GM12878 (cell line): Measurements from ENCODE around the gene ZKSCAN1. TPM values are rescaled to one million over a fixed set of nuclear protein-coding genes. Genes with fewer than 3 reads are reported as not detected.

ENCODE experiments used
- ATAC-seq: fragments of 200-7000 bp; cut with Tn5 transposase; 3 replicates; pipeline ENCODE4 v1.9.1; 2020; ENCODE audit warnings: mild to moderate bottlenecking, moderate library complexity
- BruUV-seq: library from RNA; stranded (reverse); fragments of 400-500 nt; replicated peaks from 2 replicates; lab custom pipeline; 2021; lab: Mats Ljungman, UMichigan
- CTCF ChIA-PET: fragments of 300-600 bp; sonication (Branson Sonifier 250); formaldehyde crosslinking; extraction: SDS; loops from one replicate; lab custom pipeline; 2021; ENCODE audit warnings: inconsistent platforms; lab: Yijun Ruan, JAX
- POLR2A ChIA-PET: fragments of 350-600 bp; formaldehyde crosslinking; extraction: SDS; loops from one replicate; lab custom pipeline; 2021; ENCODE audit warnings: inconsistent platforms; lab: Charles Lee
- RAD21 ChIA-PET: fragments of 300-600 bp; sonication (Branson Sonifier 250); formaldehyde crosslinking; loops from one replicate; lab custom pipeline; 2023; ENCODE audit warnings: antibody characterized with exemption; ENCODE audit not compliant: unreplicated experiment; lab: Charles Lee
- SMC1A ChIA-PET: fragments of 300-600 bp; sonication (Branson Sonifier 250); formaldehyde crosslinking; loops from one replicate; lab custom pipeline; 2023; ENCODE audit not compliant: unreplicated experiment, uncharacterized antibody; lab: Charles Lee
- DNase-seq: peaks from one replicate; pipeline ENCODE4 v3.0.0-alpha.2; 2011; ENCODE audit warnings: low read depth, low spot score
- FAIRE-seq: peaks from 3 replicates; lab custom pipeline; 2011; peaks lifted over from hg19 to GRCh38; lab: Jason Lieb, UNC
- H2AFZ ChIP-seq: 2 replicates; pipeline ENCODE4 v1.6.0; 2011; ENCODE audit warnings: low read depth, low read length, control low read depth; ENCODE audit not compliant: control insufficient read depth
- H3K27ac ChIP-seq: 2 replicates; pipeline ENCODE4 v1.5.1; 2011; ENCODE audit warnings: control low read depth; ENCODE audit not compliant: control insufficient read depth, insufficient read depth
- H3K27me3 ChIP-seq, 2 experiments: replicated peaks in 1 of 2; 2 replicates each; pipeline versions ENCODE4 v1.6.0 to v1.6.1; 2011; ENCODE audit warnings: low read length in 1 of 2; ENCODE audit not compliant: control insufficient read depth in 2 of 2, insufficient read depth in 2 of 2
- H3K36me3 ChIP-seq, 2 experiments: 2 replicates each; pipeline ENCODE4 v1.5.1; 2011; ENCODE audit warnings: low read length in 1 of 2; ENCODE audit not compliant: control insufficient read depth in 2 of 2, insufficient read depth in 2 of 2
- H3K4me1 ChIP-seq: 2 replicates; pipeline ENCODE4 v1.6.1; 2011; ENCODE audit warnings: mild to moderate bottlenecking, low read length, moderate library complexity, mixed read lengths; ENCODE audit not compliant: control insufficient read depth, insufficient read depth
- H3K4me2 ChIP-seq: 2 replicates; pipeline ENCODE4 v1.6.0; 2011; ENCODE audit warnings: control low read depth; ENCODE audit not compliant: control insufficient read depth, insufficient read depth
- H3K4me3 ChIP-seq: fragments of 200-600 bp; sonication (generic); 2 replicates; pipeline ENCODE4 v1.5.1; 2016
- H3K79me2 ChIP-seq: 2 replicates; pipeline ENCODE4 v1.6.0; 2011; ENCODE audit warnings: low read length; ENCODE audit not compliant: control insufficient read depth, insufficient read depth
- H3K9ac ChIP-seq: 2 replicates; pipeline ENCODE4 v1.8.0; 2011; ENCODE audit warnings: low read length, control low read depth, mixed read lengths; ENCODE audit not compliant: control insufficient read depth, insufficient read depth
- H3K9me3 ChIP-seq: replicated peaks from 3 replicates; pipeline ENCODE4 v1.5.1; 2011; ENCODE audit warnings: mild to moderate bottlenecking, low read length; ENCODE audit not compliant: control insufficient read depth, insufficient read depth
- H4K20me1 ChIP-seq: 2 replicates; pipeline ENCODE4 v1.6.0; 2011; ENCODE audit not compliant: control insufficient read depth, insufficient read depth
- BACH1 ChIP-seq: fragments of 450-650 bp; IDR thresholded peaks from 2 replicates; pipeline ENCODE4 v1.6.1; 2017; ENCODE audit warnings: mild to moderate bottlenecking, borderline replicate concordance
- CHD2 ChIP-seq: IDR thresholded peaks from 2 replicates; pipeline ENCODE4 v1.6.1; 2011; ENCODE audit warnings: low read depth, low read length, improper control_type of control experiment, borderline replicate concordance
- EZH2 ChIP-seq: IDR thresholded peaks from 2 replicates; pipeline ENCODE4 v1.6.1; 2012; ENCODE audit warnings: low read depth, mild to moderate bottlenecking, control low read depth, inconsistent platforms, low read length, borderline replicate concordance; ENCODE audit not compliant: control insufficient read depth
- IRF4 ChIP-seq: IDR thresholded peaks from 2 replicates; pipeline ENCODE4 v1.6.1; 2011; ENCODE audit warnings: low read depth, low read length
- NFIC ChIP-seq: IDR thresholded peaks from 2 replicates; pipeline ENCODE4 v1.6.1; 2012; ENCODE audit warnings: low read depth, mild to moderate bottlenecking, inconsistent platforms, low read length, moderate library complexity
- NFXL1 ChIP-seq: fragments of 450-650 bp; IDR thresholded peaks from 2 replicates; pipeline ENCODE4 v1.6.1; 2017; ENCODE audit warnings: antibody characterized with exemption, mild to moderate bottlenecking, borderline replicate concordance
- NRF1 ChIP-seq: conservative IDR thresholded peaks from 2 replicates; pipeline ENCODE4 v1.6.1; 2011; ENCODE audit warnings: mild to moderate bottlenecking, low read depth, low read length, improper control_type of control experiment
- PAX8 ChIP-seq: fragments of 450-650 bp; IDR thresholded peaks from 2 replicates; pipeline ENCODE4 v1.6.1; 2017; ENCODE audit warnings: mild to moderate bottlenecking, moderate library complexity
- POU2F2 ChIP-seq: IDR thresholded peaks from 3 replicates; pipeline ENCODE4 v1.6.1; 2011; ENCODE audit warnings: low read depth, mild to moderate bottlenecking, low read length, borderline replicate concordance
- RB1 ChIP-seq: fragments of 450-650 bp; formaldehyde crosslinking; IDR thresholded peaks from 2 replicates; pipeline ENCODE4 v1.6.1; 2017; ENCODE audit warnings: mild to moderate bottlenecking, borderline replicate concordance
- SPI1 ChIP-seq: IDR thresholded peaks from 2 replicates; pipeline ENCODE4 v1.6.1; 2011; ENCODE audit warnings: low read depth, mild to moderate bottlenecking, low read length, moderate library complexity, borderline replicate concordance; ENCODE audit not compliant: insufficient read depth
- SRF ChIP-seq, 2 experiments: IDR thresholded peaks; 2 replicates each; pipeline ENCODE4 v1.6.1; 2011; ENCODE audit warnings: low read depth in 2 of 2, low read length in 2 of 2, mild to moderate bottlenecking in 1 of 2, moderate library complexity in 1 of 2
- TAF1 ChIP-seq: IDR thresholded peaks from 2 replicates; pipeline ENCODE4 v1.6.1; 2011; ENCODE audit warnings: mild to moderate bottlenecking, low read depth, low read length, borderline replicate concordance
- TBL1XR1 ChIP-seq: IDR thresholded peaks from 2 replicates; pipeline ENCODE4 v1.6.1; 2012; ENCODE audit warnings: low read depth, low read length, improper control_type of control experiment
- TCF12 ChIP-seq: IDR thresholded peaks from 2 replicates; pipeline ENCODE4 v1.6.1; 2011; ENCODE audit warnings: low read depth, mild to moderate bottlenecking, low read length
- ZNF384 ChIP-seq: IDR thresholded peaks from 2 replicates; pipeline ENCODE4 v1.6.1; 2012; ENCODE audit warnings: low read depth, mild to moderate bottlenecking, low read length, improper control_type of control experiment, borderline replicate concordance
- ZSCAN29 ChIP-seq: fragments of 450-650 bp; IDR thresholded peaks from 2 replicates; pipeline ENCODE4 v1.6.1; 2017; ENCODE audit warnings: mild to moderate bottlenecking, moderate library complexity
- WGBS: methylation state at CpG from one replicate; pipeline ENCODE4 v1.1.6; 2016; ENCODE audit warnings: low lambda C conversion rate; ENCODE audit not compliant: insufficient replicate concordance, insufficient coverage; ENCODE audit errors: missing lambda C conversion rate; 5-methylcytosine and 5-hydroxymethylcytosine counted together
- in situ Hi-C: fragments of 300-500 bp; cut with MboI; formaldehyde crosslinking; loops from 9 replicates; pipeline ENCODE4 v1.14.3; 2018; ENCODE audit warnings: mixed read lengths
- intact Hi-C: fragments of 100-400 bp; cut with micrococcal nuclease; formaldehyde crosslinking; loops from one replicate; pipeline ENCODE4 v1.14.2; 2022; ENCODE audit not compliant: unreplicated experiment
- polyA plus RNA-seq, 11 experiments: library from polyadenylated mRNA; depleted of rRNA in 4 of 11; unstranded in 6 of 11; stranded (reverse) in 5 of 11; fragments of >200 nt; fragmentation: Nextera tagmentation in 4 of 11; fragmentation: Illumina TruSeq in 1 of 11; extraction: Ambion mirVana in 4 of 11; extraction: Trizol in 1 of 11; gene quantifications; 1 replicate in 1 of 11; 2 replicates in 10 of 11; pipeline versions ENCODE4 v1.2.1 to v1.2.3, GENCODE V29; 2011 to 2016; ENCODE audit warnings: inconsistent platforms in 2 of 11, missing spikeins in 2 of 11, low read depth in 1 of 11
- total RNA-seq, 4 experiments: library from RNA; depleted of rRNA in 3 of 4; stranded (reverse); fragments of >200 nt in 3 of 4; fragmentation: Illumina TruSeq in 1 of 4; extraction: Trizol in 1 of 4; gene quantifications; 2 replicates each; pipeline versions ENCODE4 v1.2.1 to v1.2.3, GENCODE V29; 2013 to 2021
- TF ChIP-seq, protein P1 (sequence below): fragments of 450-650 bp; IDR thresholded peaks from 2 replicates; pipeline ENCODE4 v1.6.1; 2017; ENCODE audit warnings: antibody characterized with exemption, mild to moderate bottlenecking, moderate library complexity
- TF ChIP-seq, protein P2 (sequence below): fragments of 450-650 bp; formaldehyde crosslinking; IDR thresholded peaks from 2 replicates; pipeline ENCODE4 v1.5.0; 2022; ENCODE audit warnings: mild to moderate bottlenecking, missing genetic modification characterization
- TF ChIP-seq, protein P3 (sequence below): IDR thresholded peaks from 2 replicates; pipeline ENCODE4 v1.6.1; 2012; ENCODE audit warnings: low read depth, low read length, improper control_type of control experiment

Gene ZKSCAN1
- total and polyA plus RNA-seq, 10 of the 15 experiments (the other 5 are each of a cell fraction or from before 2014, with no cell fraction given), result 3.2 to 34.4 (median 18.1) TPM

DNA sequence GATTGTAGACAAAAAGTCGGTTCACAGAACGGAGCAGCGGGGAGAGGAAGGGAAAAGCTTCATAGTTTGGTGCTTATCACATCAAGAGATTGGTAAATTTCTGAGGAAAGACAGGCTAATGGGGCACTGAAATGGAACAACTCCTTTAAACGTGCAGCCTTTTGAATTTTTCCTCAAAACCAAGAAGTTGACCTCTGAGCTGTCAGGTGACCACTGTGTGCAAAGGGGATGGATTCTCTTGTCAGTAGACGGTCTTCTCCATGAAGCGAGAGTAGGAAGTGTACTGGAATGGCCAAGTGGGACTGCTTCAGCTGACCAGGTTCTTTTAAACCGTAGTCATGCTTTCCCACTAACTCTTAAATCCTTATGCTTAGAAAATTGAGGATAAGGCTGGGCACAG, 22.9 kb downstream of the ZKSCAN1 start:
- ChIA-PET RAD21 (no interaction called here), CTCF (interaction anchor here (1.0 to 1.4 kb wide), 2 partner anchors 23 to 44 kb away, joined by 3 read pairs; no protein-coding TSS in a partner anchor), POLR2A (no interaction called here), SMC1A (no interaction called here)
- DNase-seq, result no peak
- no peak for FAIRE-seq
- ATAC-seq, result no peak
- H3K4me1 ChIP-seq, result no peaks in the 10 kb centered on the region
- no peaks in the 10 kb centered on the region for H4K20me1 ChIP-seq
- H3K27me3 ChIP-seq, result no peaks in the 10 kb centered on the region
- no peak overlapping the region for H3K27ac ChIP-seq
- BruUV-seq, result no TSS peak
- H3K9me3 ChIP-seq, result no peaks in the 10 kb centered on the region; the same call in 2 of the 3 replicates
- in situ Hi-C loops, result no loop called here
- WGBS, result 96% methylated on average over 7 of the region's 7 CpGs
- H2AFZ ChIP-seq, result no peak overlapping the region
- H3K4me2 ChIP-seq, result no peak overlapping the region
- TF ChIP-seq BACH1, result no peak
- TF ChIP-seq, protein P1, sequence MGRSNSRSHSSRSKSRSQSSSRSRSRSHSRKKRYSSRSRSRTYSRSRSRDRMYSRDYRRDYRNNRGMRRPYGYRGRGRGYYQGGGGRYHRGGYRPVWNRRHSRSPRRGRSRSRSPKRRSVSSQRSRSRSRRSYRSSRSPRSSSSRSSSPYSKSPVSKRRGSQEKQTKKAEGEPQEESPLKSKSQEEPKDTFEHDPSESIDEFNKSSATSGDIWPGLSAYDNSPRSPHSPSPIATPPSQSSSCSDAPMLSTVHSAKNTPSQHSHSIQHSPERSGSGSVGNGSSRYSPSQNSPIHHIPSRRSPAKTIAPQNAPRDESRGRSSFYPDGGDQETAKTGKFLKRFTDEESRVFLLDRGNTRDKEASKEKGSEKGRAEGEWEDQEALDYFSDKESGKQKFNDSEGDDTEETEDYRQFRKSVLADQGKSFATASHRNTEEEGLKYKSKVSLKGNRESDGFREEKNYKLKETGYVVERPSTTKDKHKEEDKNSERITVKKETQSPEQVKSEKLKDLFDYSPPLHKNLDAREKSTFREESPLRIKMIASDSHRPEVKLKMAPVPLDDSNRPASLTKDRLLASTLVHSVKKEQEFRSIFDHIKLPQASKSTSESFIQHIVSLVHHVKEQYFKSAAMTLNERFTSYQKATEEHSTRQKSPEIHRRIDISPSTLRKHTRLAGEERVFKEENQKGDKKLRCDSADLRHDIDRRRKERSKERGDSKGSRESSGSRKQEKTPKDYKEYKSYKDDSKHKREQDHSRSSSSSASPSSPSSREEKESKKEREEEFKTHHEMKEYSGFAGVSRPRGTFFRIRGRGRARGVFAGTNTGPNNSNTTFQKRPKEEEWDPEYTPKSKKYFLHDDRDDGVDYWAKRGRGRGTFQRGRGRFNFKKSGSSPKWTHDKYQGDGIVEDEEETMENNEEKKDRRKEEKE, result no peak
- TF ChIP-seq ZSCAN29, result no peak
- no peak for TF ChIP-seq SPI1
- TF ChIP-seq, protein P2, sequence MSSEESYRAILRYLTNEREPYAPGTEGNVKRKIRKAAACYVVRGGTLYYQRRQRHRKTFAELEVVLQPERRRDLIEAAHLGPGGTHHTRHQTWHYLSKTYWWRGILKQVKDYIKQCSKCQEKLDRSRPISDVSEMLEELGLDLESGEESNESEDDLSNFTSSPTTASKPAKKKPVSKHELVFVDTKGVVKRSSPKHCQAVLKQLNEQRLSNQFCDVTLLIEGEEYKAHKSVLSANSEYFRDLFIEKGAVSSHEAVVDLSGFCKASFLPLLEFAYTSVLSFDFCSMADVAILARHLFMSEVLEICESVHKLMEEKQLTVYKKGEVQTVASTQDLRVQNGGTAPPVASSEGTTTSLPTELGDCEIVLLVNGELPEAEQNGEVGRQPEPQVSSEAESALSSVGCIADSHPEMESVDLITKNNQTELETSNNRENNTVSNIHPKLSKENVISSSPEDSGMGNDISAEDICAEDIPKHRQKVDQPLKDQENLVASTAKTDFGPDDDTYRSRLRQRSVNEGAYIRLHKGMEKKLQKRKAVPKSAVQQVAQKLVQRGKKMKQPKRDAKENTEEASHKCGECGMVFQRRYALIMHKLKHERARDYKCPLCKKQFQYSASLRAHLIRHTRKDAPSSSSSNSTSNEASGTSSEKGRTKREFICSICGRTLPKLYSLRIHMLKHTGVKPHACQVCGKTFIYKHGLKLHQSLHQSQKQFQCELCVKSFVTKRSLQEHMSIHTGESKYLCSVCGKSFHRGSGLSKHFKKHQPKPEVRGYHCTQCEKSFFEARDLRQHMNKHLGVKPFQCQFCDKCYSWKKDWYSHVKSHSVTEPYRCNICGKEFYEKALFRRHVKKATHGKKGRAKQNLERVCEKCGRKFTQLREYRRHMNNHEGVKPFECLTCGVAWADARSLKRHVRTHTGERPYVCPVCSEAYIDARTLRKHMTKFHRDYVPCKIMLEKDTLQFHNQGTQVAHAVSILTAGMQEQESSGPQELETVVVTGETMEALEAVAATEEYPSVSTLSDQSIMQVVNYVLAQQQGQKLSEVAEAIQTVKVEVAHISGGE, result no peak
- no peak for TF ChIP-seq IRF4
- no peak for TF ChIP-seq EZH2
- TF ChIP-seq, protein P3, sequence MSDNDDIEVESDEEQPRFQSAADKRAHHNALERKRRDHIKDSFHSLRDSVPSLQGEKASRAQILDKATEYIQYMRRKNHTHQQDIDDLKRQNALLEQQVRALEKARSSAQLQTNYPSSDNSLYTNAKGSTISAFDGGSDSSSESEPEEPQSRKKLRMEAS, result no peak
- TF ChIP-seq CHD2, result no peak
- TF ChIP-seq SRF (IDR thresholded peaks at IDR 0.05; ENCODE audit: low read depth in 2 of 2, low read length in 2 of 2), result no peak
- TF ChIP-seq NFXL1, result no peak
- TF ChIP-seq RB1, result no peak
- no peak for TF ChIP-seq PAX8
- TF ChIP-seq POU2F2, result no peak
- TF ChIP-seq NFIC, result no peak
- no peak for TF ChIP-seq NRF1
- TF ChIP-seq TCF12, result no peak
- TF ChIP-seq TAF1, result no peak
- no peak for TF ChIP-seq TBL1XR1
- no peak for TF ChIP-seq ZNF384
- H3K79me2 ChIP-seq, result no peaks in the 10 kb centered on the region
- H3K4me3 ChIP-seq, result no peak overlapping the region
- peaks cover 0 to 13% of the 10 kb centered on the region in 2 experiments; a peak in 2 of 4 replicates for H3K36me3 ChIP-seq
- intact Hi-C loops, result no loop called here
- no peak overlapping the region for H3K9ac ChIP-seq
